ENCODE measurements around the gene GSTA5.
"Not testable (repeated sequence)": the region's sequence is repeated elsewhere in the genome, so short reads cannot be mapped to it uniquely, and the experiment has no call there.

GSTA5 gene

GRCh38 chr6:52839124-52840055, 1.2 kb downstream of the GSTA5 start:
- in situ Hi-C loops (cut with MboI; ENCODE audit: low sequenced_read_pairs), result no loop called here

GRCh38 chr6:52834481-52834880, 6.1 kb downstream of the GSTA5 start:
- in situ Hi-C loops (cut with MboI; ENCODE audit: low sequenced_read_pairs), result no loop called here

- in situ Hi-C loops (cut with MboI; ENCODE audit: low sequenced_read_pairs), result not testable (repeated sequence)
Measured at GRCh38 chr6:52830869-52831268, 9.7 kb downstream of the GSTA5 start.

- in situ Hi-C loops (cut with MboI; ENCODE audit: low sequenced_read_pairs), result no loop called here
Measured at GRCh38 chr6:52829046-52829817, 11.4 kb downstream of the GSTA5 start.

- in situ Hi-C loops (cut with MboI; ENCODE audit: low sequenced_read_pairs), result not testable (repeated sequence)
Measured at GRCh38 chr6:52828621-52829020, 12.0 kb downstream of the GSTA5 start.

- in situ Hi-C loops (cut with MboI; ENCODE audit: low sequenced_read_pairs), result not testable (repeated sequence)
Measured at GRCh38 chr6:52827073-52827783, 13.4 kb downstream of the GSTA5 start.

- in situ Hi-C loops (cut with MboI; ENCODE audit: low sequenced_read_pairs), result no loop called here
Measured at GRCh38 chr6:52826513-52826912, 14.1 kb downstream of the GSTA5 start.

- in situ Hi-C loops (cut with MboI; ENCODE audit: low sequenced_read_pairs), result not testable (repeated sequence)
Measured at GRCh38 chr6:52825900-52826459, 14.6 kb downstream of the GSTA5 start.

GRCh38 chr6:52825270-52825793, 15.3 kb downstream of the GSTA5 start:
- in situ Hi-C loops (cut with MboI; ENCODE audit: low sequenced_read_pairs), result not testable (repeated sequence)

GRCh38 chr6:52821842-52822241, 18.8 kb downstream of the GSTA5 start:
- in situ Hi-C loops (cut with MboI; ENCODE audit: low sequenced_read_pairs), result no loop called here

- in situ Hi-C loops (cut with MboI; ENCODE audit: low sequenced_read_pairs), result no loop called here
Measured at GRCh38 chr6:52820198-52820597, 20.4 kb downstream of the GSTA5 start.

- in situ Hi-C loops (cut with MboI; ENCODE audit: low sequenced_read_pairs), result no loop called here
Measured at GRCh38 chr6:52815167-52816092, 25.2 kb downstream of the GSTA5 start.

GRCh38 chr6:52814545-52814944, 26.1 kb downstream of the GSTA5 start:
- in situ Hi-C loops (cut with MboI; ENCODE audit: low sequenced_read_pairs), result not testable (repeated sequence)

GRCh38 chr6:52809777-52810176, 30.8 kb downstream of the GSTA5 start:
- in situ Hi-C loops (cut with MboI; ENCODE audit: low sequenced_read_pairs), result not testable (repeated sequence)

GRCh38 chr6:52808660-52809059, 32.0 kb downstream of the GSTA5 start:
- in situ Hi-C loops (cut with MboI; ENCODE audit: low sequenced_read_pairs), result no loop called here

- in situ Hi-C loops (cut with MboI; ENCODE audit: low sequenced_read_pairs), result not testable (repeated sequence)
Measured at GRCh38 chr6:52803668-52804255, 36.9 kb downstream of the GSTA5 start, which contains the start of gene GSTA1. Gene GSTA1, minus strand, starts transcription at chr6:52803816. Its CDS starts 4,549 bp downstream, at chr6:52799267.

GRCh38 chr6:52802806-52803205, 37.8 kb downstream of the GSTA5 start:
- in situ Hi-C loops (cut with MboI; ENCODE audit: low sequenced_read_pairs), result no loop called here

GRCh38 chr6:52801188-52801841, 39.3 kb downstream of the GSTA5 start:
- in situ Hi-C loops (cut with MboI; ENCODE audit: low sequenced_read_pairs), result no loop called here

GRCh38 chr6:52799272-52799671, 41.3 kb downstream of the GSTA5 start:
- in situ Hi-C loops (cut with MboI; ENCODE audit: low sequenced_read_pairs), result not testable (repeated sequence)
